Smooth muscle cell (in vitro differentiated cells): ENCODE measurements around the gene STN1. TPM values are rescaled to one million over a fixed set of nuclear protein-coding genes. Genes with fewer than 3 reads are reported as not detected.

ENCODE experiments used
- DNase-seq: peaks from one replicate; lab custom pipeline; 2025; ENCODE audit not compliant: unreplicated experiment; lab: John Stamatoyannopoulos, UW
- H2AFZ ChIP-seq: fragments of 200-600 bp; sonication (generic); 2 replicates; pipeline ENCODE4 v1.6.0; 2016; ENCODE audit warnings: antibody characterized with exemption, low read depth, mild to moderate bottlenecking
- H3F3A ChIP-seq: fragments of 200-600 bp; sonication (generic); 2 replicates; pipeline ENCODE4 v1.6.0; 2017; ENCODE audit warnings: antibody characterized with exemption, low read depth
- H3K27ac ChIP-seq: fragments of 200-600 bp; sonication (generic); 2 replicates; pipeline ENCODE4 v1.5.1; 2016; ENCODE audit warnings: low read depth, mild to moderate bottlenecking
- H3K27me3 ChIP-seq: fragments of 200-600 bp; sonication (generic); 2 replicates; pipeline ENCODE4 v1.6.1; 2016; ENCODE audit warnings: low read depth, mild to moderate bottlenecking
- H3K36me3 ChIP-seq: fragments of 200-600 bp; sonication (generic); 2 replicates; pipeline ENCODE4 v1.5.1; 2016; ENCODE audit warnings: low read depth
- H3K4me1 ChIP-seq: fragments of 200-600 bp; sonication (generic); 2 replicates; pipeline ENCODE4 v1.5.1; 2016; ENCODE audit warnings: low read depth
- H3K4me2 ChIP-seq: fragments of 200-600 bp; sonication (generic); 2 replicates; pipeline ENCODE4 v1.6.0; 2016; ENCODE audit warnings: mild to moderate bottlenecking
- H3K4me3 ChIP-seq: fragments of 200-600 bp; sonication (generic); 2 replicates; pipeline ENCODE4 v1.5.1; 2016; ENCODE audit warnings: mild to moderate bottlenecking
- H3K79me2 ChIP-seq: fragments of 200-600 bp; sonication (generic); 2 replicates; pipeline ENCODE4 v1.6.0; 2016; ENCODE audit warnings: low read depth, mild to moderate bottlenecking
- H3K9ac ChIP-seq: fragments of 200-600 bp; sonication (generic); 2 replicates; pipeline ENCODE4 v1.6.0; 2016; ENCODE audit warnings: low read depth
- H3K9me3 ChIP-seq: fragments of 200-600 bp; sonication (generic); replicated peaks from 2 replicates; pipeline ENCODE4 v1.5.1; 2016; ENCODE audit warnings: low read depth
- H4K20me1 ChIP-seq: fragments of 200-600 bp; sonication (generic); 2 replicates; pipeline ENCODE4 v1.6.0; 2016; ENCODE audit warnings: low read depth
- WGBS: methylation state at CpG from one replicate; pipeline ENCODE4 v1.1.7; 2016; ENCODE audit warnings: low lambda C conversion rate; 5-methylcytosine and 5-hydroxymethylcytosine counted together
- polyA plus RNA-seq: library from polyadenylated mRNA; unstranded; fragments of >200 nt; fragmentation: Nextera tagmentation; extraction: Ambion mirVana; gene quantifications from 2 replicates; pipeline ENCODE4 v1.2.1, GENCODE V29; 2016
- total RNA-seq: library from RNA; depleted of rRNA; stranded (reverse); fragments of >200 nt; gene quantifications from 2 replicates; pipeline ENCODE4 v1.2.3, GENCODE V29; 2014
- TF ChIP-seq, protein P1 (sequence below): fragments of 200-600 bp; sonication (generic); IDR thresholded peaks from 2 replicates; pipeline ENCODE4 v1.5.1; 2017; ENCODE audit warnings: borderline replicate concordance, mild to moderate bottlenecking, antibody characterized with exemption; ENCODE audit not compliant: insufficient read depth, poor library complexity, severe bottlenecking

STN1 gene
- total and polyA plus RNA-seq, 2 experiments from 2014 or later = 34.9 to 38.6 TPM

DNA sequence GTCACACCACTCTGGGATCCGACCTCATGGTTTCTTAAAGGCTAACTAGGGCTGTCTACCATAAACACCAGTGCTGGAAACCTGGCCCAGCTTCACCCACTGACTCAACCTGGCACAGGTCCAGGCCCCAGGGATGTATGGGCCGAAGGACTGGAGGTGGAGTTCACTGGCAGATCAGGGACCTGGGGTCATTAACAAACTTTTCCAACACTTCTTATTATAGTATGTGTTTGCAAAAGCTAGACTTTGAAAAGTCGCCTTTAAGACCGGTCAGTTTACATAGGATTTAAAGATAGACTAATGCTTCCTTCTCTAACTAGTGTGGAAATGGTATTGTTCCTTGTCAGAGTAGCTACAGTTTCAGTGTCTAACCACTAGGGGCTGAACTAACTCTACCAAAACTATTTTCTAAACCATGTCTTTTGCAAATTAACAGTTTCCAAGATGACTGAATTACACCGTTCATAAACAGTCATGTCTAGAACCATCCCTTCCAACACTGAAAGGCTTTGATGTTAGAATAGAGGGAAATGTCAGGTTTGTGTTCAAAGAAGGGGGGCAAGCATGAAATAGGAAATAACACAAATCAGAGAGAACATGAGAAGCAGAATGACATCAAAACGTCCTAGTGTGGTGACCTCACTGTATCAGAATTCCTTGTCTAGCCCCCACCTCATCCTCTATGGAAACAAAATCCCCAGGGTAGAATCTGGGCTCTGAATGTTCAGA is 29.7 kb downstream of the STN1 start:
- no peak overlapping the region for H3K4me2 ChIP-seq
- H3K9me3 ChIP-seq = no peaks in the 10 kb centered on the region
- no peaks in the 10 kb centered on the region for H4K20me1 ChIP-seq
- H2AFZ ChIP-seq = no peak overlapping the region
- no peaks in the 10 kb centered on the region for H3K27me3 ChIP-seq
- no peaks in the 10 kb centered on the region for H3K79me2 ChIP-seq
- no peak overlapping the region for H3K4me3 ChIP-seq
- TF ChIP-seq, protein P1, sequence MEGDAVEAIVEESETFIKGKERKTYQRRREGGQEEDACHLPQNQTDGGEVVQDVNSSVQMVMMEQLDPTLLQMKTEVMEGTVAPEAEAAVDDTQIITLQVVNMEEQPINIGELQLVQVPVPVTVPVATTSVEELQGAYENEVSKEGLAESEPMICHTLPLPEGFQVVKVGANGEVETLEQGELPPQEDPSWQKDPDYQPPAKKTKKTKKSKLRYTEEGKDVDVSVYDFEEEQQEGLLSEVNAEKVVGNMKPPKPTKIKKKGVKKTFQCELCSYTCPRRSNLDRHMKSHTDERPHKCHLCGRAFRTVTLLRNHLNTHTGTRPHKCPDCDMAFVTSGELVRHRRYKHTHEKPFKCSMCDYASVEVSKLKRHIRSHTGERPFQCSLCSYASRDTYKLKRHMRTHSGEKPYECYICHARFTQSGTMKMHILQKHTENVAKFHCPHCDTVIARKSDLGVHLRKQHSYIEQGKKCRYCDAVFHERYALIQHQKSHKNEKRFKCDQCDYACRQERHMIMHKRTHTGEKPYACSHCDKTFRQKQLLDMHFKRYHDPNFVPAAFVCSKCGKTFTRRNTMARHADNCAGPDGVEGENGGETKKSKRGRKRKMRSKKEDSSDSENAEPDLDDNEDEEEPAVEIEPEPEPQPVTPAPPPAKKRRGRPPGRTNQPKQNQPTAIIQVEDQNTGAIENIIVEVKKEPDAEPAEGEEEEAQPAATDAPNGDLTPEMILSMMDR = peak; percentile 79
- no peaks in the 10 kb centered on the region for H3K4me1 ChIP-seq
- H3F3A ChIP-seq = peaks cover 6% of the 10 kb centered on the region
- WGBS = 23% methylated on average over 6 of the region's 6 CpGs
- no peaks in the 10 kb centered on the region for H3K36me3 ChIP-seq
- H3K27ac ChIP-seq = peak overlapping the region; percentile 46
- peak; percentile 4 for DNase-seq
- H3K9ac ChIP-seq = no peak overlapping the region

DNA sequence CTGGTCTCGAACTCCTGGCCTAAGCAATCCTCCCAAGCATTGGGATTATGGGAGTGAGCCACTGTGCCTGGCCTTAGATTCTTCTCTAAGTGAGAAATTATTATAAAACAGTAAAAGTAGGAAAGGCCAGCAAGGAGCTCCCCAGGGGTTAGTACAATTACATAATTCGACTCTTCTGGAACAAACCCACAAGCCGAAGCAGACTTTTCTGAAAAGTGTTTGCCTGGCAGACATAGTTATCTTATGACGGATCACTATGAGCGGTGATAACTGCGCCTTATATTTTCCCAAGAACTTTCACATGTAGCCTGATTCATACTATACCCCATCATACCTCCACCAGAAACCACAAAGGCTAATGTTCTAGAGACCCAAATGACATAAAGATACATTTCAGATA is 32.4 kb downstream of the STN1 start:
- TF ChIP-seq, protein P1 = no peak
- Histone ChIP-seq H3K9me3 (no peaks in the 10 kb centered on the region), H3K4me1 (no peaks in the 10 kb centered on the region), H3K36me3 (no peaks in the 10 kb centered on the region), H2AFZ (no peak overlapping the region), H3F3A (peaks cover 12% of the 10 kb centered on the region), H3K9ac (no peak overlapping the region), H3K27ac (no peak overlapping the region), H4K20me1 (no peaks in the 10 kb centered on the region), H3K4me3 (no peak overlapping the region), H3K79me2 (no peaks in the 10 kb centered on the region), H3K27me3 (no peaks in the 10 kb centered on the region), H3K4me2 (no peak overlapping the region)
- WGBS = 83% methylated on average over 6 of the region's 6 CpGs
- no peak for DNase-seq

DNA sequence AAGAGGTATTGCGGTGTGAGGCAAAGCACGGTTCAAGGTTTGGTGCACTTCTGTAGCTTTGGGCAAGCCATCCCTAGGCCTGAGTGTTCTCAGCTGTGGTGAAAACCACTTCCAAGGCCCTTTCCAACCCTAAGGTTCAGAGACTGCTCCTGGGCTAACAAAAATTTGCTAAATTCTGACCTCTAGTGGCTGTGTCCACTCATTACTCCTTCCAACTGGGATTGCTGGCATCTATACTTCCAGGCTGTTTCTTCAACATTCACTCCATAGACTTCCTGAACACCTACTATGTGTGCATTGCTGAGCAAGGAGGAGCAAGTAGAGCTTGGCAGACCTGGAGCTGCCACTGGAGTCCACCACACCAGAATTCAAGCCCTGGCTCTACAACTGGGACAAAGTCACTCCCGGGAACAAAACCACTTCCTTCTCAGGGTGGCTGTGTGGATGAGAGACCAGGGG is 33.3 kb downstream of the STN1 start:
- Histone ChIP-seq H3K9ac (no peak overlapping the region), H3F3A (peaks cover 12% of the 10 kb centered on the region), H2AFZ (no peak overlapping the region), H3K27me3 (no peaks in the 10 kb centered on the region), H3K9me3 (no peaks in the 10 kb centered on the region), H4K20me1 (no peaks in the 10 kb centered on the region), H3K4me1 (no peaks in the 10 kb centered on the region), H3K79me2 (no peaks in the 10 kb centered on the region), H3K36me3 (no peaks in the 10 kb centered on the region), H3K4me2 (no peak overlapping the region), H3K27ac (no peak overlapping the region), H3K4me3 (no peak overlapping the region)
- 62% methylated on average over 3 of the region's 3 CpGs for WGBS
- TF ChIP-seq, protein P1 = peak; percentile 72
- DNase-seq = no peak
